DND-41 (cell line): ENCODE data around the gene DNAH3.

Experiments
- CTCF ChIP-seq: IDR thresholded peaks from 2 replicates; pipeline ENCODE4 v1.5.1; 2012; ENCODE audit warnings: borderline replicate concordance, low read length, moderate library complexity, mild to moderate bottlenecking; ENCODE audit not compliant: poor library complexity, severe bottlenecking; ENCODE audit errors: extremely low read depth
- EZH2 ChIP-seq: IDR thresholded peaks from 3 replicates; pipeline ENCODE4 v1.6.1; 2012; ENCODE audit warnings: borderline replicate concordance, low read depth, mild to moderate bottlenecking, moderate library complexity, low read length, inconsistent platforms; ENCODE audit not compliant: severe bottlenecking

GRCh38 chr16:21084631-21085225 is 65.9 kb downstream of the DNAH3 start:
- TF ChIP-seq CTCF (no peak), EZH2 (no peak)
